ENCODE measurements around the gene TRPM3. TPM values are rescaled to one million over a fixed set of nuclear protein-coding genes. Genes with fewer than 3 reads are reported as not detected.

Gene TRPM3
- total RNA-seq, 1 donor from 2014 or later: 0.35 TPM

DNA sequence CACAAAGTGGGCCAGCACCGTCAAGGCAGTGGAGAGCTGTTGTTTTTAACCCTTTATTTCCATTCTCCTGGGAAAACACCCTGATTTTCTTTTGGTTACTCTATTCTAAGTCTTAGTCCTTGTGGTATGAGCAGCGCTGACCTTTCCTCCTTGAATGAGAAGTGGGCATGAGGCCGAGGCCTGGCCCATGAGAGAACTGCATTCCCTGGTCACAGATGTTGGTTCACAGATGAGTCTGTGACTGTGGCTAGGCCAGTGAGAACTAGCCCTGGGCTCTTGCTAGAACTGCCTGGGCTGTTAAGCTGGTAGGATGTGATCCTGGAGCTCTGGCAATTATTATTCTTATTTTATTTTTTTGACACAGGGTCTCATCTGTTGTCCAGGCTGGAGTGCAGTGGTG lies 635.3 kb downstream of the TRPM3 start:
- Histone ChIP-seq H3K27ac (peak overlapping the region; percentile 64), H3K27me3 (no peaks in the 10 kb centered on the region), H3K4me1 (peaks cover 49% of the 10 kb centered on the region), H3K4me3 (no peak overlapping the region), H3K36me3 (no peaks in the 10 kb centered on the region), H3K9me3 (no peaks in the 10 kb centered on the region)
- DNase-seq: no peak
- intact Hi-C loops (cut with DNase I): loop anchor here (10.0 kb wide), 1 partner anchor 119 kb away; no protein-coding TSS in a partner anchor
- no peak for ATAC-seq
- TF ChIP-seq, protein P1, sequence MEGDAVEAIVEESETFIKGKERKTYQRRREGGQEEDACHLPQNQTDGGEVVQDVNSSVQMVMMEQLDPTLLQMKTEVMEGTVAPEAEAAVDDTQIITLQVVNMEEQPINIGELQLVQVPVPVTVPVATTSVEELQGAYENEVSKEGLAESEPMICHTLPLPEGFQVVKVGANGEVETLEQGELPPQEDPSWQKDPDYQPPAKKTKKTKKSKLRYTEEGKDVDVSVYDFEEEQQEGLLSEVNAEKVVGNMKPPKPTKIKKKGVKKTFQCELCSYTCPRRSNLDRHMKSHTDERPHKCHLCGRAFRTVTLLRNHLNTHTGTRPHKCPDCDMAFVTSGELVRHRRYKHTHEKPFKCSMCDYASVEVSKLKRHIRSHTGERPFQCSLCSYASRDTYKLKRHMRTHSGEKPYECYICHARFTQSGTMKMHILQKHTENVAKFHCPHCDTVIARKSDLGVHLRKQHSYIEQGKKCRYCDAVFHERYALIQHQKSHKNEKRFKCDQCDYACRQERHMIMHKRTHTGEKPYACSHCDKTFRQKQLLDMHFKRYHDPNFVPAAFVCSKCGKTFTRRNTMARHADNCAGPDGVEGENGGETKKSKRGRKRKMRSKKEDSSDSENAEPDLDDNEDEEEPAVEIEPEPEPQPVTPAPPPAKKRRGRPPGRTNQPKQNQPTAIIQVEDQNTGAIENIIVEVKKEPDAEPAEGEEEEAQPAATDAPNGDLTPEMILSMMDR (IDR thresholded peaks at IDR 0.05): no peak

DNA sequence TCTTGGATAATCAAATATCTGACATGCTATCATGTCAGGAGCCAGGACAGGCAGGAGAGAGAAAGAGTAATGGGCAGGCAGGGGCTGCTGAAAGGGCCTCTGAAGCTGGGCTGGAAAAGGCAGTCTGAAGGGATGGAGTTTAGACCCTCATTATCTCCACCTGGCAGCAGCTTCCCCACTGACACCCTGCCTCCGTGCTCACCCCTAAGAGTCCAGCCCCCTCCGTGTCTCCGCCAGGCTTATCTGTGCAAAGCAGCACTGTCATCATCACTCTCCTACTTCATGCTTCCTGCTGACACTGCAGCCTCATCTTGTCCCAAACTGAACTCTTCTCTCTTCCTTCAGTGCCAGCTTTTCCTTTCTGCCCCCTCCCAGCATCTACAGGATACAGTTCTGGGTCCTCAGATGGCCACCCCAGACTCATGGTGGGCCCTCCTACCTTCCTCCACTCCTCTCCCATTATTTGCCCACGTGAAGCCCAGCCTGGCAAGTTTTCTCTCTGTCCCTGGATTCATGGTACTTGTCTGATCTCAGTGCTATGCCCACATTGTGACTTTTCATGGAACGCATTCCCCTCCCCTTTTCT lies 636.1 kb downstream of the TRPM3 start:
- TF ChIP-seq, protein P1 (IDR thresholded peaks at IDR 0.05): no peak
- no peak for DNase-seq
- intact Hi-C loops (cut with DNase I): loop anchor here (10.0 kb wide), 1 partner anchor 119 kb away; no protein-coding TSS in a partner anchor
- no peak overlapping the region for H3K4me3 ChIP-seq
- ATAC-seq: peak; percentile 30
- H3K36me3 ChIP-seq: no peaks in the 10 kb centered on the region
- peaks cover 52% of the 10 kb centered on the region for H3K4me1 ChIP-seq
- H3K27ac ChIP-seq: peak overlapping the region; percentile 64
- no peaks in the 10 kb centered on the region for H3K27me3 ChIP-seq
- H3K9me3 ChIP-seq: no peaks in the 10 kb centered on the region

DNA sequence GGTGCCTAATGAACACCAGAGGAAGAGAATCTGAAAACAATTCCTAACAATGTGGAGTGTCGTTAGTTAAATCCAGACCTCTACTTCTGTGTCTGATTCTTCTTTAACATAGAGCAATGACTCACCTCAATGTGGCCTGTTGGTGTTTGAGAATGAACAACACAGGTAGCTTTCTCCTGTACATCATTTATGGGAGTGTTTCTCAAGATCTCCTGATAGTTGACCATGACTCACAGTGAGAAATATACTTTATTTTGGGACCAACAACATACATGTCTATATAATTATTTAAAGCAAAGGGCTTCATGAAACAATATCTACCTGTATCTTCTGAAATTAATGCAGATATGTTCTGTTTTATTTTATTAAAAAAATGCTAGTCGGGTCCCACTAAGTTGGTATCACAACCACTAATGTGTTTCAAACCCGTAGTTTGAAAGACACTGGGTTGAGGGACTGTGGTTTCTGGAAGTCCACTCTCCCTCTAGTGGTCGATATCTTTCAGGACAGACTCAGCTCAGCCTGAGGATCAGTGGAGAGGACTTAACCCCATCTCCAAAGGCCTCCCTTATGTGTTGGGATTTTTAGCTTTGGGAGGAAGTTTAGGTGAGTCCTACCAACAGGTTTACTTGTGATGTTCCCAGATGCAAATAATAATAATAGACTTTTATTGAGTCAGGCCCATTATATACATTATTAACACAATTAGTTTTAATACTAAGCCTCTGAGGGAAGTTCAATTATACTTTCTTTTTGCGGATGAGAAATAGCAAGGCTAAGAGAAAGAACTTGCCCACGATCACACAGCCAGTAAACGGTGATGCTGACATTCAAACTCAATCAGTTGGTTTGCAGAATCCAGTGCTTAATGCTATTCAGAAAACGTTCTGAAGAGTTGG lies 636.9 kb downstream of the TRPM3 start:
- ATAC-seq: peak; percentile 78
- Histone ChIP-seq H3K4me1 (peaks cover 60% of the 10 kb centered on the region), H3K4me3 (no peak overlapping the region), H3K27ac (peak overlapping the region; percentile 64), H3K27me3 (no peaks in the 10 kb centered on the region), H3K36me3 (no peaks in the 10 kb centered on the region), H3K9me3 (no peaks in the 10 kb centered on the region)
- TF ChIP-seq, protein P1 (IDR thresholded peaks at IDR 0.05): peak; percentile 83
- intact Hi-C loops (cut with DNase I): loop anchor here (10.0 kb wide), 1 partner anchor 120 kb away; no protein-coding TSS in a partner anchor
- DNase-seq: no peak

DNA sequence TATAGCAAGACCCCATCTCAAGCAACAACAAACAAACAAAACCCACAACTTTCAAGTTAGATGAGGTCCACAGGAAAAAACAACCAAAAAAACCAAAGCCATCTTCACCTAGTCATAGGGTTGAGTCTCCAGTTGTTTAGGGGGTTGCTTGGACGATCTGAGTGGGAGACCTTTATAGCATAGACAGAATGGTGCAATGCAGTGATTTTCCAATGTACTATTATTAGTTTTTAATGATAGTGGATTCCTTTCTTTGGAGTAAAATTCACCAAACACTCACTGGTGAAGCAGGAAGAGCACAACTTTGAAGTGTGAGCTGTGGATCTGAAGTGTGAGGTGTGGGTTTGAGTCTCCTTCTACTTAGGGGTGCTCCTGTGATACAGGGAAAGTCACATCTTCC lies 640.0 kb downstream of the TRPM3 start:
- TF ChIP-seq, protein P1 (IDR thresholded peaks at IDR 0.05): no peak
- peaks cover 79% of the 10 kb centered on the region for H3K4me1 ChIP-seq
- intact Hi-C loops (cut with DNase I): loop anchor here (10.0 kb wide), 1 partner anchor 123 kb away; no protein-coding TSS in a partner anchor
- H3K27me3 ChIP-seq: no peaks in the 10 kb centered on the region
- ATAC-seq: no peak
- H3K36me3 ChIP-seq: no peaks in the 10 kb centered on the region
- H3K27ac ChIP-seq: peak overlapping the region; percentile 97
- no peak overlapping the region for H3K4me3 ChIP-seq
- DNase-seq: no peak
- no peaks in the 10 kb centered on the region for H3K9me3 ChIP-seq

DNA sequence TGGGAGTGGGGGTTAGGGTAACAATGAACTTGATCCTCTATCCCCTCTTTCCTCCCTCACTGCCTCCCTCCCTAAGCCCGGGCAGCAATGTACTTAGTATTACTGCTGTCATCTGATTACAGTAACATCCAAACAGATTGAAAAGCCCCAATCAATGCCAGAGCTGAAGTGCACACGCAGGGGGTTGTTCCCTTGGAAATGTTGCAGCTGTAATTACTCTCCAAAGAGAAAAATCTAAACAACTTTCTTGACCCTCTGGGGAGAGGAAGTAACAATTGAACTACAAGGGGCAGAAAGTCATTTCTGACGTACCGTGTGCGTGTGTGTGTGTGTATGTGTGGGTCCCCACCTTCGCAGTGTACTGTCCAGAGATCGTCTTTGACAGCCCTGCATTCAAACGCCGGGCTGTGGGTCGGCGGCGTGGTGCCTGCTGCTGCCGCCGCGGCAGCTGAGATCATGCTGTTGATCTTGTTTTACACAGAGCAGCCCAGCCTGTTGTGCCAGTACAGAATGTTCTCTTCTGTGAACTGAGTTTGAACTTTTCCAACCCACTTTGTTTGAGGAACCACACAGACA lies 640.9 kb downstream of the TRPM3 start:
- peak overlapping the region; percentile 32 for H3K4me3 ChIP-seq

More for the DNA sequence above, 640.9 kb downstream of the TRPM3 start:
- DNase-seq (peak; percentile 89), ATAC-seq (peak; percentile 84)
- TF ChIP-seq, protein P1 (IDR thresholded peaks at IDR 0.05): no peak
- Histone ChIP-seq H3K27ac (peak overlapping the region; percentile 97), H3K27me3 (no peaks in the 10 kb centered on the region), H3K36me3 (no peaks in the 10 kb centered on the region), H3K9me3 (no peaks in the 10 kb centered on the region), H3K4me1 (peaks cover 76% of the 10 kb centered on the region)
- intact Hi-C loops (cut with DNase I): loop anchor here (10.0 kb wide), 1 partner anchor 124 kb away; no protein-coding TSS in a partner anchor

Measured in upper lobe of right lung (tissue), 1 donor.